ENCODE measurements around the gene MACROD2.
A peak's percentile ranks its signal among the peaks of the same experiment; 100 is the strongest.

Gene MACROD2

GRCh38 chr20:15163632-15164031, 1168.3 kb downstream of the MACROD2 start:
- no peak for TF ChIP-seq Cebpa-rat (IDR thresholded peaks at IDR 0.05)
- no peak overlapping the region for H3K4me2 ChIP-seq
- H3K4me3 ChIP-seq: no peak overlapping the region
- H3K27ac ChIP-seq: no peak overlapping the region
- no peak overlapping the region for H3K9ac ChIP-seq
- peaks cover 18% of the 10 kb centered on the region for H3K4me1 ChIP-seq
- H4K20me1 ChIP-seq: no peaks in the 10 kb centered on the region
- H3K9me3 ChIP-seq: peaks cover 12% of the 10 kb centered on the region
- H3K36me3 ChIP-seq: no peaks in the 10 kb centered on the region
- no peaks in the 10 kb centered on the region for H3K27me3 ChIP-seq

GRCh38 chr20:15164726-15165125, 1169.4 kb downstream of the MACROD2 start:
- Histone ChIP-seq H3K4me3 (no peak overlapping the region), H3K4me2 (no peak overlapping the region), H4K20me1 (no peaks in the 10 kb centered on the region), H3K9me3 (peaks cover 12% of the 10 kb centered on the region), H3K36me3 (no peaks in the 10 kb centered on the region), H3K27me3 (no peaks in the 10 kb centered on the region), H3K4me1 (peaks cover 18% of the 10 kb centered on the region), H3K27ac (no peak overlapping the region), H3K9ac (no peak overlapping the region)
- no peak for TF ChIP-seq Cebpa-rat (IDR thresholded peaks at IDR 0.05)

DNA sequence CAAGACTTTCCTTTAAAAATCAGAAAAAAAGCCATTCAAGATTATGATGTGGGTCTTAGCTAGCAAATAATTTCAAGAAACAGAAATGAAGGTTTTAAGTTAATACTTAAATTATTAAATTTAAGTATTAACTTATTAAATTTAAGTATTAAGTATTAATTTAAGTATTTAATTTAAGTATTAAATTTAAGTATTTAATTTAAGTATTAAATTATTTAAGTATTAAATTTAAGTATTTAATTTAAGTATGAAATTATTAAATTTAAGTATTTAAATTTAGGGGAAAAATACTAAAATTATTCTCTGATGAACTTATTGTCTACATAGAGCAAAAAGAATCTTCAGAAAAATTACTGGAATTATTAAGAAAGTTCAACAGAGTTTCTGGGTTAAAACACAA, 1171.4 kb downstream of the MACROD2 start:
- H3K27me3 ChIP-seq: no peaks in the 10 kb centered on the region
- H3K36me3 ChIP-seq: no peaks in the 10 kb centered on the region
- no peak overlapping the region for H3K9ac ChIP-seq
- H3K4me1 ChIP-seq: peaks cover 14% of the 10 kb centered on the region
- no peak overlapping the region for H3K4me2 ChIP-seq
- TF ChIP-seq Cebpa-rat (IDR thresholded peaks at IDR 0.05): no peak
- no peaks in the 10 kb centered on the region for H4K20me1 ChIP-seq
- peaks cover 12% of the 10 kb centered on the region for H3K9me3 ChIP-seq
- H3K4me3 ChIP-seq: no peak overlapping the region
- H3K27ac ChIP-seq: no peak overlapping the region

DNA sequence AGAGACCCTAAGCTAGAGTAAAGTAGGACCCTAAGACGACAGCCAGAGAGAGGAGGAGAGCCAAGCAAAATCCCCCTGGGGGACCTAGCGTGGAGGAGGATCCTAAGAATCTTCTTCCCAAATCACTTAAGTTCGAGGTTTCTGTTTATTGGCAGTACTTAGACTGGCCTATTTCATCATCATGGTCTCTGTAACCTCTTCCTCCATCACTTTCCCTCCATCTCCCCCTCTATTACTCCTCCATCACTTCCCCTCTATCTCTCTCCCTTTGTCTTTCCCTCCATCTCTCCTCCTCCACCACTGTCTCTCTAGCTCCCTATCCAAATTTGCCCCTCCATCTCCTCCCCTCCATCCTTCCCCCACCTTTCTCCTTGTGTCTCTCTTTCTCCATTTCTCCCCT, 1175.7 kb downstream of the MACROD2 start:
- peaks cover 5% of the 10 kb centered on the region; the same call in 1 of the 2 replicates for H3K36me3 ChIP-seq
- H3K4me2 ChIP-seq: no peak overlapping the region
- H4K20me1 ChIP-seq: no peaks in the 10 kb centered on the region
- no peaks in the 10 kb centered on the region for H3K27me3 ChIP-seq
- no peak overlapping the region for H3K9ac ChIP-seq
- no peak overlapping the region for H3K27ac ChIP-seq
- TF ChIP-seq Cebpa-rat (IDR thresholded peaks at IDR 0.05): no peak
- H3K4me3 ChIP-seq: no peak overlapping the region
- no peaks in the 10 kb centered on the region for H3K4me1 ChIP-seq
- H3K9me3 ChIP-seq: peaks cover 6% of the 10 kb centered on the region

GRCh38 chr20:15176929-15177328, 1181.6 kb downstream of the MACROD2 start:
- Histone ChIP-seq H3K27me3 (no peaks in the 10 kb centered on the region), H3K9me3 (peaks cover 21% of the 10 kb centered on the region), H3K4me3 (no peak overlapping the region), H4K20me1 (no peaks in the 10 kb centered on the region), H3K9ac (no peak overlapping the region), H3K4me1 (no peaks in the 10 kb centered on the region; the same call in 1 of the 2 replicates), H3K4me2 (no peak overlapping the region), H3K27ac (no peak overlapping the region), H3K36me3 (peaks cover 10% of the 10 kb centered on the region; the same call in 1 of the 2 replicates)
- no peak for TF ChIP-seq Cebpa-rat (IDR thresholded peaks at IDR 0.05)

DNA sequence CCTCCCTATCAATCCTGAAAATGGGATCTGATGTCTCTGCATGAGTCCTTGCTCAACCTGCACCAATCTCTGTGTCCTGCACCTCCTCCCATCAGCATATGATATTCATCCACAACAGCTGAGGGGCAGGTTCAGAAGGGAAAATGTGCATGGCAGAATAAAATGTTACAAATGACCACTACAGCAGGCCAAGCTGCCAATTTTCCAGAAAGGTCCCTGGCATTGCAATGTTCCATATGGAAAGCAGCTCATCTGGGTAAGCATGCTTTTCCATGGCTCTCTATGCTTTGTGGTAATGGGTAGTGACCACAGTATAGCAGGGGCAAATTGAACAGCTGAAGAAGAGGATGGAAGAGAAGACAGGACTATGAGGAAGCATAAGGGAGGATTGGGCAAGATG, 1183.3 kb downstream of the MACROD2 start:
- peaks cover 21% of the 10 kb centered on the region for H3K9me3 ChIP-seq
- H3K27ac ChIP-seq: no peak overlapping the region
- H3K4me2 ChIP-seq: no peak overlapping the region
- no peak for TF ChIP-seq Cebpa-rat (IDR thresholded peaks at IDR 0.05)
- no peaks in the 10 kb centered on the region for H4K20me1 ChIP-seq
- H3K36me3 ChIP-seq: peaks cover 10% of the 10 kb centered on the region; the same call in 1 of the 2 replicates
- H3K4me3 ChIP-seq: no peak overlapping the region
- no peak overlapping the region for H3K9ac ChIP-seq
- H3K4me1 ChIP-seq: no peaks in the 10 kb centered on the region; the same call in 1 of the 2 replicates
- no peaks in the 10 kb centered on the region for H3K27me3 ChIP-seq

GRCh38 chr20:15179381-15179780, 1184.1 kb downstream of the MACROD2 start:
- Histone ChIP-seq H3K4me2 (no peak overlapping the region), H3K27me3 (no peaks in the 10 kb centered on the region), H4K20me1 (no peaks in the 10 kb centered on the region), H3K4me3 (no peak overlapping the region), H3K4me1 (no peaks in the 10 kb centered on the region; the same call in 1 of the 2 replicates), H3K9me3 (peaks cover 21% of the 10 kb centered on the region), H3K27ac (no peak overlapping the region), H3K36me3 (peaks cover 10% of the 10 kb centered on the region; the same call in 1 of the 2 replicates), H3K9ac (no peak overlapping the region)
- no peak for TF ChIP-seq Cebpa-rat (IDR thresholded peaks at IDR 0.05)

DNA sequence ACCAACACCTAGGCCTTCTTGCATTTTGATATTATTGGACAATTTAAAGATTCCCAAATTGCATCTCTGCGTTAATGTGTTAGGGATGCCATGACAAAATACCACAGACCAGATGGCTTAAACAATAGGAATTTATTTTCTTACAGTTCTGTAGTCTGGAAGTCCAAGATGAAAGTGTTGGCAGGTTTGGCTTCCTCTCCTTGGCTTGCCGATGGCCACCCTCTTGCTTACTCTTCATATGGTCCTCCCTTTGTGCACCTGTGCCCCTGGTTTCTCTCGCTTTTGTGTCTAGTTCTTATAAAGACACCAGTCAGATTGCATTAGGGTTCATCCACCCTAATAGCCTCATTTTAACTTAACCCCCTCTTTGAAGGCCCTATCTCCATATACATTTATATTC, 1184.5 kb downstream of the MACROD2 start:
- no peaks in the 10 kb centered on the region for H4K20me1 ChIP-seq
- peaks cover 21% of the 10 kb centered on the region for H3K9me3 ChIP-seq
- H3K9ac ChIP-seq: no peak overlapping the region
- H3K4me2 ChIP-seq: no peak overlapping the region
- no peak for TF ChIP-seq Cebpa-rat (IDR thresholded peaks at IDR 0.05)
- H3K27me3 ChIP-seq: no peaks in the 10 kb centered on the region
- peaks cover 10% of the 10 kb centered on the region; the same call in 1 of the 2 replicates for H3K36me3 ChIP-seq
- no peak overlapping the region for H3K27ac ChIP-seq
- H3K4me3 ChIP-seq: no peak overlapping the region
- H3K4me1 ChIP-seq: no peaks in the 10 kb centered on the region; the same call in 1 of the 2 replicates

GRCh38 chr20:15185322-15185721, 1190.0 kb downstream of the MACROD2 start:
- Histone ChIP-seq H3K4me2 (no peak overlapping the region), H3K4me1 (peaks cover 25% of the 10 kb centered on the region), H3K9ac (no peak overlapping the region), H3K36me3 (no peaks in the 10 kb centered on the region), H3K4me3 (no peak overlapping the region), H3K27ac (no peak overlapping the region), H4K20me1 (no peaks in the 10 kb centered on the region), H3K27me3 (no peaks in the 10 kb centered on the region), H3K9me3 (no peaks in the 10 kb centered on the region; the same call in 1 of the 2 replicates)
- TF ChIP-seq Cebpa-rat (IDR thresholded peaks at IDR 0.05): no peak

GRCh38 chr20:15185913-15186312, 1190.6 kb downstream of the MACROD2 start:
- no peak for TF ChIP-seq Cebpa-rat (IDR thresholded peaks at IDR 0.05)
- H3K4me1 ChIP-seq: peaks cover 25% of the 10 kb centered on the region
- H3K27ac ChIP-seq: no peak overlapping the region
- no peak overlapping the region for H3K9ac ChIP-seq
- no peaks in the 10 kb centered on the region for H3K27me3 ChIP-seq
- peak overlapping the region; percentile 20; the same call in 1 of the 2 replicates for H3K4me2 ChIP-seq
- no peaks in the 10 kb centered on the region for H3K36me3 ChIP-seq
- H3K4me3 ChIP-seq: no peak overlapping the region
- H4K20me1 ChIP-seq: no peaks in the 10 kb centered on the region
- H3K9me3 ChIP-seq: no peaks in the 10 kb centered on the region; the same call in 1 of the 2 replicates

DNA sequence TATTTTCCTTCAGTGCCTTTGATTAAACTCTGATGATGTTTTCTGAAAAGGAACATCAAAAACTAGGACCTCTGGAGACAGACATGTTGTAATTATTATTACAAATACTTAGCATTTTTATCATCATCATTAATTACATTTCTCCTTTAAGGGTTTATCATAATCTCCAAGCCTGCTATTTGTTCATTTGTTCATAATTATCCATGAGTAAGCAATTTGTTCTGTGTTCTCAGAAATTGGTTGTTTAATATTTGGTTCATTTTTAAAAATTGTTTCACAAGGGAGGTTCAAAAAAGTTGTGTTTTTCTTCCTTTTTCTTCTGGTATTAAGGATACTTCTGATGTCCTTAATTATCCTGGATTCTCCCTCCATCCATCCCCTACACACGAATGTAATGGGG, 1192.3 kb downstream of the MACROD2 start:
- Histone ChIP-seq H3K4me3 (no peak overlapping the region), H3K27ac (no peak overlapping the region), H3K4me1 (peaks cover 25% of the 10 kb centered on the region), H3K9me3 (no peaks in the 10 kb centered on the region; the same call in 1 of the 2 replicates), H4K20me1 (no peaks in the 10 kb centered on the region), H3K36me3 (no peaks in the 10 kb centered on the region), H3K27me3 (no peaks in the 10 kb centered on the region), H3K4me2 (no peak overlapping the region), H3K9ac (no peak overlapping the region)
- no peak for TF ChIP-seq Cebpa-rat (IDR thresholded peaks at IDR 0.05)

Data from BLaER1 (cell line).